HG03066 (cell line): Measurements from ENCODE around the gene HNRNPA1.

Experiments used
- ATAC-seq: cut with Tn5 transposase; IDR thresholded peaks from one replicate; pipeline ENCODE4 v1.9.1; 2021; ENCODE audit warnings: low read depth; ENCODE audit not compliant: unreplicated experiment

Gene HNRNPA1

DNA sequence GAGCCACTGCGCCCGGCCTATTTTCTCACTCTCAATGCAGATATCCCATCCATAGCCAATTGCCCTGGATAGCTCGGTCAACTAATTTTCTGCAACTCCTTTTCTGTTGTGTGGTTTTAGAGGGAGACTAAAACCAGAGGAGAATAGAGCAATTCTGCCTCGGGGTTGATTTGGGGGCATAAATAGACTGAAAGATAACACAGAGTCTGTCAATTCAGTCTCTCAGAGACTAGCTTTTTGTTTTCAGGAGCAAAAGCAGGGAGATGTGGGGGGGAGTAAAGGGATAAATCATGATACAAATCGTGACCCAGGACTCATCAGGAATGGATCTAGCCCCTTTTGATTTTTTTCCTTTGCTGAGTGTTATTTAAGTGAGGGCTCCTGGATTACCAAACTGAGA, 50.9 kb downstream of the HNRNPA1 start:
- no peak for ATAC-seq

DNA sequence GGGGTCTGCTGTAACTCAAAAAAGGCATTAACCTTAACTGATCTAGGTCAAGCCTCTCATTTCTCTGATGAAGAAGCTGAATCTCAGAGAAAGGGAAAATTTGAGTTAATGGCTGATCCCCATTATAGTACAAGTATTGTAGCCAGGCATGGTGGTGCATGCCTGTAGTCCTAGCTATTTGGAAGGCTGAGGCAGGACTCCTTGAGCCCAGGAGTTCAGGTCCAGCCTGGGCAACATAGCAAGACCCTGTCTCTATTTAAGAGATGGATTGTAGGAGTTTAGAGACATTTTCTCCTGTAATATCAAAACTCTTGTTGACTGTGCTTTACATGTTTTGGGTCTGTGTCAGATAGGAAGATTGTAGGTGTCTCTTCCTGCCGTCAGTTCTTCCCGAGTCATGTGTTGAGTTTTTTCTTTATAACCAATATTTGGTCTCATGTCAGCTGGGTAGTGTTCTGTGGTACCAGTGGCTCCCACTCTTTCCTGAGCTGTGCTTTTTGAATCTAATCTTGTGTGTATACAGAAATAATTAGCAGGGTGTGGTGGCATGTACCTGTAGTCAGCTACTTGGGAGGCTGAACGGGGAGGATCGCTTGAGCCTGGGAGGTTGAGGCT, 53.0 kb downstream of the HNRNPA1 start:
- ATAC-seq = no peak
